MCF 10A (cell line): ENCODE measurements around the gene ADRB1. TPM values are rescaled to one million over a fixed set of nuclear protein-coding genes. Genes with fewer than 3 reads are reported as not detected.

Source experiments
- BruUV-seq: library from RNA; stranded (reverse); fragments of 400-500 nt; replicated peaks from 2 replicates; lab custom pipeline; 2021; lab: Mats Ljungman, UMichigan
- CTCF ChIA-PET: fragments of 300-600 bp; sonication (Branson Sonifier 250); formaldehyde crosslinking; extraction: SDS; loops from one replicate; lab custom pipeline; 2021; ENCODE audit warnings: antibody characterized with exemption, inconsistent platforms; lab: Yijun Ruan, JAX
- POLR2A ChIA-PET: fragments of 300-600, 350-650 bp; sonication (Branson Sonifier 250); formaldehyde crosslinking; extraction: SDS; loops from one replicate; lab custom pipeline; 2020; ENCODE audit warnings: antibody characterized with exemption, inconsistent platforms; lab: Yijun Ruan, JAX
- DNase-seq: peaks from one replicate; pipeline ENCODE4 v3.0.0-alpha.2; 2018; ENCODE audit not compliant: unreplicated experiment
- H3K27ac Mint-ChIP-seq: one replicate; pipeline ENCODE4 v1.8.0; 2022; ENCODE audit warnings: mild to moderate bottlenecking, low read depth, mixed read lengths; ENCODE audit not compliant: unreplicated experiment
- H3K27me3 Mint-ChIP-seq: one replicate; pipeline ENCODE4 v1.8.0; 2022; ENCODE audit warnings: mixed read lengths; ENCODE audit not compliant: insufficient read depth, unreplicated experiment
- H3K36me3 Mint-ChIP-seq: one replicate; pipeline ENCODE4 v1.8.0; 2022; ENCODE audit warnings: mild to moderate bottlenecking, moderate library complexity, mixed read lengths; ENCODE audit not compliant: insufficient read depth, unreplicated experiment
- H3K4me1 Mint-ChIP-seq: one replicate; pipeline ENCODE4 v1.8.0; 2022; ENCODE audit warnings: mixed read lengths; ENCODE audit not compliant: insufficient read depth, unreplicated experiment
- H3K4me3 Mint-ChIP-seq: one replicate; pipeline ENCODE4 v1.8.0; 2022; ENCODE audit warnings: mild to moderate bottlenecking, moderate library complexity, mixed read lengths; ENCODE audit not compliant: unreplicated experiment
- H3K9me3 Mint-ChIP-seq: one replicate; pipeline ENCODE4 v1.8.0; 2022; ENCODE audit warnings: mixed read lengths; ENCODE audit not compliant: unreplicated experiment
- intact Hi-C: fragments of 100-400 bp; cut with micrococcal nuclease; formaldehyde crosslinking; loops from 2 replicates; pipeline ENCODE4 v1.14.1; 2022
- total RNA-seq: library from RNA; stranded (reverse); gene quantifications from 2 replicates; pipeline ENCODE4 v1.2.3, GENCODE V29; 2022
- TF ChIP-seq, protein P1 (sequence below): fragments of 200-600 bp; IDR thresholded peaks from one replicate; pipeline ENCODE4 v1.8.0; 2022; ENCODE audit warnings: antibody characterized with exemption, mild to moderate bottlenecking; ENCODE audit not compliant: unreplicated experiment

ADRB1 gene
- total RNA-seq, 1 experiment from 2014 or later: 0.28 TPM

DNA sequence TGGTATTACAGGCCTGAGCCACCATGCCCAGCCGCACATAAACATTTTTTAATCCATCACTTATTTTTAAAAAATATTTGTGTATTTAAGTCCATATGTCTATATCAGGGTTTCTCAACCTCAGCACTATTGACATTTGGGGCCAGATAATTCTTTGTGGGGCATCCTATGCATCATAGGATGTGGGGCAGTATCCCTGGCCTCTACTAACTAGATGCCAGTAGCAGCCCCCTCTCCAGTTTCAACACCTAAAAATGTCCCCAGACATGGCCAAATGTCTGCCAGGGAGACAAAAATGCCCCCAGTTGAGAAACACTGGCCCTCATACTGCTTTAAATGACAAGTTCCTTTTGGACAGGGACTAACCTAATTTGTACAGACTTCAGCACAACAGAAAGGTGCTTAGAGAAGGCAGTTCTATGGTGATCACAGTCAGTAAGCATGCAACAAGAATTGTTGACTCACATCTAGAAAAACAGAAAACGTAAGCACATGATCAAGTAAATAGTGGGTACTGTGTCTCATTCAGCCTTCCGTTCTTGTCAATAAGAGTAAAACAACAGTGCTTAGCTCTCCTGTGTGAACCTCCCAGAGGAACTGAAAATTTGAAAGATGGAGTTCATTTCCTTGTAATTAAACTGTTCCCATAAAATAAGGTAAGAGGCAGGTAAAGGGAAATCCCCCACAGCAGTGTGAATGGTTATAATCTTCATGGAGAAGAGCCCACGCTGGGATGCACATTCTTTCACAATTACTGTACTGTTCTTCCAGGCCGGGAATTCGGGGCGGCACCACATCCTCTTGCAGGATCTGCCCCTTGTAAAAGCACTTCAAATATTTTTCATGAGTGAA lies 17.3 kb upstream of the ADRB1 start:
- ChIA-PET POLR2A (interaction anchor here (1.0 to 1.3 kb wide), 3 partner anchors 36 to 43 kb away, joined by 3 to 8 read pairs (median 5); no protein-coding TSS in a partner anchor), CTCF (interaction anchor here (0.7 kb wide), 2 partner anchors 681 to 1316 kb away, joined by 3 read pairs; no protein-coding TSS in a partner anchor)
- Mint-ChIP-seq H3K4me1 (peaks cover 41% of the 10 kb centered on the region), H3K9me3 (peaks cover 7% of the 10 kb centered on the region), H3K4me3 (peak overlapping the region; percentile 26), H3K27me3 (no peaks in the 10 kb centered on the region), H3K36me3 (no peaks in the 10 kb centered on the region), H3K27ac (peak overlapping the region; percentile 87)
- peak; percentile 72 for DNase-seq
- TSS peak; percentile 79 for BruUV-seq
- intact Hi-C loops: loop anchor here (10.0 kb wide), 1 partner anchor 72 kb away; no protein-coding TSS in a partner anchor
- TF ChIP-seq, protein P1, sequence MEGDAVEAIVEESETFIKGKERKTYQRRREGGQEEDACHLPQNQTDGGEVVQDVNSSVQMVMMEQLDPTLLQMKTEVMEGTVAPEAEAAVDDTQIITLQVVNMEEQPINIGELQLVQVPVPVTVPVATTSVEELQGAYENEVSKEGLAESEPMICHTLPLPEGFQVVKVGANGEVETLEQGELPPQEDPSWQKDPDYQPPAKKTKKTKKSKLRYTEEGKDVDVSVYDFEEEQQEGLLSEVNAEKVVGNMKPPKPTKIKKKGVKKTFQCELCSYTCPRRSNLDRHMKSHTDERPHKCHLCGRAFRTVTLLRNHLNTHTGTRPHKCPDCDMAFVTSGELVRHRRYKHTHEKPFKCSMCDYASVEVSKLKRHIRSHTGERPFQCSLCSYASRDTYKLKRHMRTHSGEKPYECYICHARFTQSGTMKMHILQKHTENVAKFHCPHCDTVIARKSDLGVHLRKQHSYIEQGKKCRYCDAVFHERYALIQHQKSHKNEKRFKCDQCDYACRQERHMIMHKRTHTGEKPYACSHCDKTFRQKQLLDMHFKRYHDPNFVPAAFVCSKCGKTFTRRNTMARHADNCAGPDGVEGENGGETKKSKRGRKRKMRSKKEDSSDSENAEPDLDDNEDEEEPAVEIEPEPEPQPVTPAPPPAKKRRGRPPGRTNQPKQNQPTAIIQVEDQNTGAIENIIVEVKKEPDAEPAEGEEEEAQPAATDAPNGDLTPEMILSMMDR: no peak

DNA sequence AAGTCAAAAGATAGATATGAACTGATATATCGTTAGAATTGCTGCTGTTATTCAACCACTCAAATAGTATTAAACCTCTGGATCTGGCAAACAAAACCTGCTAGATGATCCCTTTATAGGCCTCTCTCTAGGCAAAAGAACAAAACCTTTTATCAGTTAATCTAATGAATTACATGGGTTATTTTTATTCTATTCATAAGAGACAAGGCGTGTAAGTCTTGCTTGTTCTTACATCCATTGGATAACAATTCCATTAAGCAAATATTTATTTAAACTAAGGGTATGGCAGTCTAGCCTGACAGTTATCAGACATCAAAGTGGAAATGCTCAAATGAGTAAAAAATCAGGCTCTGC lies 16.6 kb upstream of the ADRB1 start:
- BruUV-seq: TSS peak; percentile 89
- intact Hi-C loops: loop anchor here (10.0 kb wide), 1 partner anchor 72 kb away; no protein-coding TSS in a partner anchor
- Mint-ChIP-seq H3K9me3 (peaks cover 7% of the 10 kb centered on the region), H3K36me3 (no peaks in the 10 kb centered on the region), H3K27ac (peak overlapping the region; percentile 87), H3K27me3 (no peaks in the 10 kb centered on the region), H3K4me1 (peaks cover 41% of the 10 kb centered on the region), H3K4me3 (peak overlapping the region; percentile 26)
- TF ChIP-seq, protein P1: no peak
- DNase-seq: no peak
- CTCF ChIA-PET: no interaction called here
- POLR2A ChIA-PET: interaction anchor here (1.0 to 1.3 kb wide), 2 partner anchors 35 to 42 kb away, joined by 5 to 8 read pairs; no protein-coding TSS in a partner anchor

DNA sequence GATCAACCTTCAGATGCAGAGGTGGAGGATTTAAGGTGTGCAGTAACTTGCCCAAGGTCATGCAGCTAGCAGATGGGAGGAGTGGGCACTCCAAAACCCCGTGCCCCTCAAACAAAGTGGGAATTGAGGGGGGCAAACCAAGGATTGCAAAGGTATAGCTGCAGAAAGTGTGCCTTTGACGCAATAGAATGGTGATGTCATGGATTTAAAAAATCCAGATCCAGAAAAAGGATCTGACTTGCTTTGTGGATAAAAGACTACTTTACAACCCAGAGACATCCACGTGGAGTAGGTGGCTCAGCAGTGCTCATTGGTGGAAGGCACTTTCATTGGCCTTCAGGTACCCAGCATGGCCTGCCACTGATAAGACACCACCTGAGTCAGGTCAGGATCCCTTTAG lies 15.7 kb upstream of the ADRB1 start:
- DNase-seq: no peak
- intact Hi-C loops: loop anchor here (10.0 kb wide), 1 partner anchor 73 kb away; no protein-coding TSS in a partner anchor
- Mint-ChIP-seq H3K9me3 (peaks cover 7% of the 10 kb centered on the region), H3K4me3 (no peak overlapping the region), H3K27me3 (no peaks in the 10 kb centered on the region), H3K27ac (peak overlapping the region; percentile 87), H3K4me1 (peaks cover 41% of the 10 kb centered on the region), H3K36me3 (no peaks in the 10 kb centered on the region)
- TF ChIP-seq, protein P1: no peak
- ChIA-PET CTCF (no interaction called here), POLR2A (interaction anchor here (0.6 kb wide), 1 partner anchor 105 kb away, joined by 3 read pairs; no protein-coding TSS in a partner anchor)
- no TSS peak for BruUV-seq

DNA sequence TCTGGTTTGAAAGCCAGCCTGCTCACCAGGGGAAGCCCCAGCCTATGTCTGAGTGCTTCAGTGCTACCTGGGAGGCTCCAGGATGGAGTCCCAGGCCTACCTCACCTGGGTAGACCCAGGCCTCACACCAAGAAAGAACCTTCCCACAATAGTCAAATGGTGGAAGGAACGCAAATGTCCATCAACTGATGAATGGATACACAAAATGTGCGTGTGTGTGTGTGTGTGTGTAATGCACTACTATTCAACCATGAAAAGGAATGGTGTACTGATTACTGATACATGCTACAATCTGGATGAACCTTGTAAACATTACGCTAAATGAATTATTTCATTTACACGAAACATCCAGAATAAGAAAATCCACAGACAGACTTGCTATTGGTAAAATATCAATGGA lies 15.2 kb upstream of the ADRB1 start:
- no peak for DNase-seq
- BruUV-seq: no TSS peak
- Mint-ChIP-seq H3K4me3 (no peak overlapping the region), H3K27me3 (no peaks in the 10 kb centered on the region), H3K4me1 (peaks cover 41% of the 10 kb centered on the region), H3K9me3 (peaks cover 7% of the 10 kb centered on the region), H3K36me3 (no peaks in the 10 kb centered on the region), H3K27ac (no peak overlapping the region)
- POLR2A ChIA-PET: no interaction called here
- TF ChIP-seq, protein P1: no peak
- CTCF ChIA-PET: no interaction called here
- intact Hi-C loops: loop anchor here (10.0 kb wide), 1 partner anchor 74 kb away; no protein-coding TSS in a partner anchor
